ENCODE results near the gene ACOT11. TPM values are rescaled to one million over a fixed set of nuclear protein-coding genes. Genes with fewer than 3 reads are reported as not detected.

ACOT11 gene
- total and polyA plus RNA-seq, 2 of the 13 experiments (the other 11 are each of a cell fraction or from before 2014, with no cell fraction given) = 2.6 to 3.3 TPM

DNA sequence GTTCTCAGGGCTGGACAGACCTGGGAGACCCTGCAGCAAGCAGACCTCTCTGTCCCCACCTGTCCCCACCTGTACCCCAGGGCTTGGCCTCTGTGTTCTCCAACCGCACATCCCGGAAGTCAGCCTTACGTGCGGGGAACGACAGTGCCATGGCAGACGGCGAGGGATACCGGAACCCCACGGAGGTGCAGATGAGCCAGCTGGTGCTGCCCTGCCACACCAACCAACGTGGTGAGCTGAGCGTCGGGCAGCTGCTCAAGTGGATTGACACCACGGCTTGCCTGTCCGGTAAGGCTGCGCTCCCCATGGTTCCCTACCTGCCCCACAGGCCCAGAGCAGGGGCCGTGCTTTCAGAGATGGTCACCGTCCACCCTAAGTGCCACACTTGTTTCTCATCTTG lies 36.5 kb downstream of the ACOT11 start (continued):
- TF ChIP-seq ARID2 (CRISPR knock-in tag; IDR thresholded peaks at IDR 0.05; ENCODE audit: borderline replicate concordance) = no peak

DNA sequence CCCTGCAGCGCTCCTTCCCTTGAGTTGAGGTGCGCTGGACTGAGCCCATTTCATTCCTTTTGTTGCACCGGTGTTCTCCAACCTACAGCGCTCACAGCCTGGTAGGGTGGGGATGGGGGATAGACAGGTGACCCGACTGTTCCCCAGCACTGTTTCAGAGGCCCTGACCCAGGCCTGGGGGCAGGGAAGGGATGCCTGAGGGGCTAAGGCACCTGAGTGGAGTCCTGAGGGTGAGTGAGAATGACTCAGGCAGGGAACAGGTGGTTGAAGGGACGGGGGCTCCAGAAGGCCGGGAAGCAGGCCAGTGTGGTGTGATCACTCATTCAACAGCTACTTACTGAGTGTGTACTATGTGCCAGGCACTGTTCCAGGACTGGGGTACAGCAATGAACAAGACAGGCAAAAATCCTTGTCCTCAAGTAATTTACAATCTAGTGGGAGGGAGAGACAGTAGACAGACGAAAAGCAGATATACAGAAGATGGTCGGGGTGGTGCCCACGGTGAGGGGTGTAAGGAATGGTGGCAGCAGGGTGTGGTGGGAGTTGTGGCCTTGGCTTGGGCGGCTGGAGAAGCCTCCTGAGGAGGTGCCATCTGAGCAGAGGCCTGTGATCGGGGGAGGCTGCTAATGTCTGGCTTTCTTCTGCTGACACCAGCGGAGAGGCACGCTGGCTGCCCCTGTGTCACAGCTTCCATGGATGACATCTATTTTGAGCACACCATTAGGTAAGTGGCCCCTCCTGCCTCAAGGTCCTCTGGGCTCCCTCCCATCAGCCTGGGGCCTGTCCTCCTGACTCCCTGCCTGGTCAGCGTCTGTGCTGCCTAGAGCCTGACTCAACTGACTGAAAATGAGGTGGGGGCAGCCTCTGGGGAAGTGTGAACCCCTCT lies 37.4 kb downstream of the ACOT11 start:
- POLR2A ChIA-PET = no interaction called here
- DNase-seq (ENCODE audit: low spot score) = no peak
- peaks cover 25% of the 10 kb centered on the region for H3K4me1 ChIP-seq (ENCODE audit: insufficient read depth, low read length)
- no peak overlapping the region for H2AFZ ChIP-seq (ENCODE audit: low read length)
- no peaks in the 10 kb centered on the region for H3K9me3 ChIP-seq (ENCODE audit: low read length)
- H3K4me3 ChIP-seq (replicated peaks in 1 of 3; ENCODE audit: insufficient read depth in 1 of 3, low read depth in 2 of 3, low read length in 3 of 3) = no peak overlapping the region
- CTCF ChIA-PET (ENCODE audit: low intra/inter-chr PET ratio, low total read pairs) = no interaction called here
- no peaks in the 10 kb centered on the region for H3K36me3 ChIP-seq (replicated peaks in 1 of 2; ENCODE audit: control insufficient read depth in 1 of 2, insufficient read depth in 2 of 2, low read length in 2 of 2)
- 92% methylated on average over 13 of the region's 15 CpGs for whole genome bisulfite sequencing (ENCODE audit: low lambda C conversion rate)
- H3K9ac ChIP-seq (ENCODE audit: insufficient read depth, low read depth, low read length) = no peak overlapping the region
- ATAC-seq = no peak
- no peak overlapping the region for H3K27ac ChIP-seq (ENCODE audit: extremely low read length, insufficient read depth, low read length)
- no peaks in the 10 kb centered on the region for H3K27me3 ChIP-seq (ENCODE audit: control insufficient read depth in 1 of 2, insufficient read depth in 2 of 2, low read length in 2 of 2)
- H3K79me2 ChIP-seq (ENCODE audit: insufficient read depth, low read length) = no peaks in the 10 kb centered on the region
- TF ChIP-seq ZNF562 (CRISPR knock-in tag; IDR thresholded peaks at IDR 0.05; ENCODE audit: borderline replicate concordance) (no peak), PHF5A (CRISPR knock-in tag; IDR thresholded peaks at IDR 0.05; ENCODE audit: low read depth, unreplicated experiment) (no peak)
- TF ChIP-seq, protein P1, sequence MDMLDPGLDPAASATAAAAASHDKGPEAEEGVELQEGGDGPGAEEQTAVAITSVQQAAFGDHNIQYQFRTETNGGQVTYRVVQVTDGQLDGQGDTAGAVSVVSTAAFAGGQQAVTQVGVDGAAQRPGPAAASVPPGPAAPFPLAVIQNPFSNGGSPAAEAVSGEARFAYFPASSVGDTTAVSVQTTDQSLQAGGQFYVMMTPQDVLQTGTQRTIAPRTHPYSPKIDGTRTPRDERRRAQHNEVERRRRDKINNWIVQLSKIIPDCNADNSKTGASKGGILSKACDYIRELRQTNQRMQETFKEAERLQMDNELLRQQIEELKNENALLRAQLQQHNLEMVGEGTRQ (IDR thresholded peaks at IDR 0.05; ENCODE audit: low read depth, low read length) = no peak
- TF ChIP-seq, protein P1 (CRISPR knock-in tag; IDR thresholded peaks at IDR 0.05; ENCODE audit: borderline replicate concordance) = no peak
- no peaks in the 10 kb centered on the region for H4K20me1 ChIP-seq (ENCODE audit: insufficient read depth, low read length)
- FAIRE-seq = no peak
- H3K4me2 ChIP-seq (ENCODE audit: low read depth, low read length) = no peak overlapping the region
- intact Hi-C loops (cut with micrococcal nuclease; ENCODE audit: unreplicated experiment) (no loop called here), in situ Hi-C loops (cut with HindIII; ENCODE audit: extremely low pct_ligation_motif_present, low pct_unique_long_range_greater_than_20kb) (no loop called here)
- no TSS peak for BruUV-seq (replicated peaks)

Measured in HepG2 (cell line).